HepG2 (cell line): Measurements from ENCODE around the gene PIGZ. TPM values are rescaled to one million over a fixed set of nuclear protein-coding genes. Genes with fewer than 3 reads are reported as not detected.

Experiments
- KDM3A ChIP-seq: IDR thresholded peaks from 2 replicates; pipeline ENCODE4 v1.6.1; 2018; ENCODE audit warnings: low read depth, missing compliant biosample characterization
- LCORL ChIP-seq, 2 experiments: fragments of 450-650 bp in 1 of 2; sonication (generic) in 1 of 2; formaldehyde crosslinking in 1 of 2; IDR thresholded peaks; 2 replicates each; pipeline versions ENCODE4 v1.5.0 to v1.6.1; 2017 to 2020; ENCODE audit warnings: antibody characterized with exemption in 1 of 2, missing genetic modification reagents in 1 of 2
- MXI1 ChIP-seq: IDR thresholded peaks from 3 replicates; pipeline ENCODE4 v1.6.1; 2012; ENCODE audit warnings: low read depth, low read length, inconsistent platforms, borderline replicate concordance
- NFRKB ChIP-seq: fragments of 450-650 bp; IDR thresholded peaks from 2 replicates; pipeline ENCODE4 v1.6.1; 2017
- PRDM15 ChIP-seq: sonication (generic); formaldehyde crosslinking; IDR thresholded peaks from 2 replicates; pipeline ENCODE4 v1.4.0; 2020; ENCODE audit warnings: missing genetic modification reagents
- PRDM4 ChIP-seq: sonication (generic); formaldehyde crosslinking; IDR thresholded peaks from 2 replicates; pipeline ENCODE4 v1.9.0; 2021; ENCODE audit warnings: missing genetic modification reagents, borderline replicate concordance
- SIN3A ChIP-seq: IDR thresholded peaks from 2 replicates; pipeline ENCODE4 v1.6.1; 2011; ENCODE audit warnings: low read depth, mild to moderate bottlenecking, control low read depth, low read length, borderline replicate concordance
- ZBTB40 ChIP-seq, 2 experiments: fragments of 450-650 bp in 1 of 2; sonication (generic) in 1 of 2; formaldehyde crosslinking in 1 of 2; IDR thresholded peaks; 2 replicates each; pipeline versions ENCODE4 v1.6.1 to v1.8.0; 2016 to 2022; ENCODE audit warnings: antibody characterized with exemption in 1 of 2, mild to moderate bottlenecking in 1 of 2, missing genetic modification reagents in 1 of 2
- ZKSCAN5 ChIP-seq: sonication (generic); formaldehyde crosslinking; IDR thresholded peaks from 2 replicates; pipeline ENCODE4 v1.5.1; 2020; ENCODE audit warnings: mild to moderate bottlenecking, missing genetic modification reagents
- ZNF317 ChIP-seq: sonication (generic); formaldehyde crosslinking; IDR thresholded peaks from 2 replicates; pipeline ENCODE4 v1.5.0; 2020; ENCODE audit warnings: mild to moderate bottlenecking, missing genetic modification reagents
- ZNF616 ChIP-seq: sonication (generic); formaldehyde crosslinking; IDR thresholded peaks from 2 replicates; pipeline ENCODE4 v1.5.0; 2020; ENCODE audit warnings: low read depth, mild to moderate bottlenecking, missing genetic modification reagents
- polyA plus RNA-seq, 8 experiments: library from polyadenylated mRNA; depleted of rRNA in 3 of 8; stranded (reverse) in 7 of 8; unstranded in 1 of 8; fragments of >200 nt; fragmentation: Illumina TruSeq in 4 of 8; extraction: Trizol in 4 of 8; gene quantifications; 2 replicates each; pipeline versions ENCODE4 v1.2.1 to v1.2.3, GENCODE V29; 2011 to 2016; ENCODE audit warnings: low read depth in 4 of 8, missing spikeins in 1 of 8, mixed read lengths in 1 of 8; ENCODE audit not compliant: insufficient read depth in 1 of 8
- total RNA-seq, 5 experiments: library from RNA; depleted of rRNA; stranded (reverse); fragments of >200 nt; fragmentation: Illumina TruSeq; extraction: Trizol; gene quantifications; 2 replicates each; pipeline ENCODE4 v1.2.3, GENCODE V29; 2016; ENCODE audit warnings: low read depth in 1 of 5

The PIGZ gene
- total and polyA plus RNA-seq, 2 of the 13 experiments (the other 11 are each of a cell fraction or from before 2014, with no cell fraction given), result 4.7 to 60.5 TPM

- no peak for TF ChIP-seq ZBTB40 (IDR thresholded peaks at IDR 0.05)
- 0 out of 2 replicates have a peak, but pooled peaks have one; percentile 29 for TF ChIP-seq ZBTB40 (CRISPR knock-in tag; IDR thresholded peaks at IDR 0.05)
- 0 out of 2 replicates have a peak, but pooled peaks have one; percentile 36 for TF ChIP-seq SIN3A
- peak; percentile 53; the same call in 1 of the 2 replicates for TF ChIP-seq KDM3A (CRISPR knock-in tag)
- TF ChIP-seq ZKSCAN5, result 0 out of 2 replicates have a peak, but pooled peaks have one; percentile 25
- no peak for TF ChIP-seq NFRKB
- TF ChIP-seq PRDM15, result no peak
- TF ChIP-seq LCORL (IDR thresholded peaks at IDR 0.05), result no peak
- TF ChIP-seq LCORL (CRISPR knock-in tag; IDR thresholded peaks at IDR 0.05), result peak; percentile 45; the same call in 1 of the 2 replicates
- TF ChIP-seq ZNF616 (CRISPR knock-in tag), result peak; percentile 83; the same call in 1 of the 2 replicates
- 0 out of 2 replicates have a peak, but pooled peaks have one; percentile 48 for TF ChIP-seq PRDM4 (CRISPR knock-in tag)
- TF ChIP-seq ZNF317, result peak; percentile 34; the same call in 1 of the 2 replicates
- peak; percentile 16; the same call in 1 of the 3 replicates for TF ChIP-seq MXI1
Observed at GRCh38 chr3:196962108-196962929, 6.3 kb downstream of the PIGZ start (continued).
